K562 (cell line): ENCODE results near the gene ECI1. TPM values are rescaled to one million over a fixed set of nuclear protein-coding genes. Genes with fewer than 3 reads are reported as not detected.

Experiments
- E2F5 ChIP-seq: sonication (generic); formaldehyde crosslinking; IDR thresholded peaks from 2 replicates; pipeline ENCODE4 v1.8.0; 2022; ENCODE audit warnings: mild to moderate bottlenecking, missing genetic modification reagents
- EGR1 ChIP-seq: fragments of 450-650 bp; conservative IDR thresholded peaks from 2 replicates; pipeline ENCODE4 v1.6.1; 2017; ENCODE audit warnings: mild to moderate bottlenecking
- ETV6 ChIP-seq, 3 experiments: fragments of 150-350 bp in 1 of 3; sonication (generic) in 1 of 3; formaldehyde crosslinking in 1 of 3; IDR thresholded peaks; 2 replicates each; pipeline versions ENCODE4 v1.6.1 to v1.8.0; 2014 to 2022; ENCODE audit warnings: borderline replicate concordance in 2 of 3, low read depth in 2 of 3, antibody characterized with exemption in 1 of 3, low read length in 1 of 3, mild to moderate bottlenecking in 1 of 3, missing genetic modification reagents in 1 of 3
- HMGXB4 ChIP-seq: sonication (generic); formaldehyde crosslinking; IDR thresholded peaks from 2 replicates; pipeline ENCODE4 v1.8.1; 2023; ENCODE audit warnings: mild to moderate bottlenecking, missing genetic modification reagents
- MTA1 ChIP-seq: fragments of 450-650 bp; IDR thresholded peaks from 2 replicates; pipeline ENCODE4 v1.6.1; 2017; ENCODE audit warnings: borderline replicate concordance
- RAD21 ChIP-seq, 2 experiments: fragments of 250-450 bp in 1 of 2; fragments of 450-650 bp in 1 of 2; sonication (Bioruptor Pico) in 1 of 2; formaldehyde crosslinking in 1 of 2; IDR thresholded peaks in 1 of 2; conservative IDR thresholded peaks in 1 of 2; 2 replicates each; pipeline versions ENCODE4 v1.4.0 to v1.8.0; 2020 to 2022; ENCODE audit warnings: mild to moderate bottlenecking in 2 of 2, moderate library complexity in 1 of 2
- REST ChIP-seq, 2 experiments: fragments of 450-650 bp; formaldehyde crosslinking in 1 of 2; IDR thresholded peaks; 2 replicates each; pipeline versions ENCODE4 v1.4.0 to v1.6.1; 2014 to 2020; ENCODE audit warnings: mild to moderate bottlenecking in 2 of 2, borderline replicate concordance in 1 of 2, low read depth in 1 of 2
- ZBTB43 ChIP-seq: sonication (generic); formaldehyde crosslinking; IDR thresholded peaks from 2 replicates; pipeline ENCODE4 v1.8.0; 2023; ENCODE audit warnings: mild to moderate bottlenecking, missing genetic modification reagents
- polyA plus RNA-seq, 8 experiments: library from polyadenylated mRNA; depleted of rRNA in 4 of 8; stranded (reverse) in 5 of 8; unstranded in 3 of 8; fragments of >200 nt; fragmentation: Nextera tagmentation in 2 of 8; fragmentation: Illumina TruSeq in 1 of 8; extraction: Ambion mirVana in 2 of 8; extraction: Trizol in 1 of 8; gene quantifications; 2 replicates each; pipeline versions ENCODE4 v1.2.1 to v1.2.3, GENCODE V29; 2011 to 2014; ENCODE audit warnings: inconsistent platforms in 1 of 8, missing spikeins in 1 of 8
- total RNA-seq, 7 experiments: library from RNA; depleted of rRNA in 6 of 7; stranded (reverse); fragments of >200 nt in 6 of 7; fragmentation: Illumina TruSeq in 2 of 7; extraction: Trizol in 2 of 7; gene quantifications; 2 replicates each; pipeline versions ENCODE4 v1.2.1 to v1.2.3, GENCODE V29; 2011 to 2021; ENCODE audit warnings: low replicate concordance in 1 of 7

Gene ECI1
- total and polyA plus RNA-seq, 9 of the 15 experiments (the other 6 are each of a cell fraction or from before 2014, with no cell fraction given): 4.7 to 189 (median 54.0) TPM

- TF ChIP-seq RAD21 (CRISPR knock-in tag; conservative IDR thresholded peaks at IDR 0.05 in 1 of 2, IDR thresholded peaks at IDR 0.05 in 1 of 2) (no peak), MTA1 (no peak), ZBTB43 (CRISPR knock-in tag) (0 out of 2 replicates have a peak, but pooled peaks have one; percentile 21), ETV6 (IDR thresholded peaks at IDR 0.05; ENCODE audit: borderline replicate concordance in 1 of 2, low read depth in 2 of 2, low read length in 1 of 2) (no peak), ETV6 (CRISPR knock-in tag; IDR thresholded peaks at IDR 0.05; ENCODE audit: borderline replicate concordance) (peak; percentile 56; the same call in 1 of the 2 replicates), E2F5 (peak; percentile 18; the same call in 1 of the 2 replicates), REST (IDR thresholded peaks at IDR 0.05; ENCODE audit: borderline replicate concordance) (no peak), REST (CRISPR knock-in tag; IDR thresholded peaks at IDR 0.05; ENCODE audit: low read depth) (peak; percentile 35; the same call in 1 of the 2 replicates), EGR1 (peak; percentile 63), HMGXB4 (CRISPR knock-in tag) (no peak)
Measured at GRCh38 chr16:2213817-2214718, 37.3 kb downstream of the ECI1 start (continued).
